NT2/D1 (cell line): ENCODE measurements around the gene CD52.

Experiments
- DNase-seq: peaks from one replicate; pipeline ENCODE4 v3.0.0-alpha.2; 2011; ENCODE audit warnings: low read depth, low spot score
- H3K27me3 ChIP-seq: 2 replicates; pipeline ENCODE4 v1.6.0; 2011; ENCODE audit warnings: mild to moderate bottlenecking; ENCODE audit not compliant: insufficient read length, insufficient read depth
- H3K36me3 ChIP-seq: 2 replicates; pipeline ENCODE4 v1.6.1; 2011; ENCODE audit warnings: mild to moderate bottlenecking, low read length, mixed read lengths; ENCODE audit not compliant: insufficient read depth, insufficient read length
- H3K4me1 ChIP-seq: 2 replicates; pipeline ENCODE4 v1.5.1; 2011; ENCODE audit not compliant: insufficient read depth, insufficient read length
- H3K4me3 ChIP-seq: 2 replicates; pipeline ENCODE4 v1.5.1; 2011; ENCODE audit warnings: low read depth; ENCODE audit not compliant: insufficient read length
- H3K9ac ChIP-seq: 2 replicates; pipeline ENCODE4 v1.6.0; 2011; ENCODE audit warnings: low read depth; ENCODE audit not compliant: insufficient read length
- H3K9me3 ChIP-seq: 2 replicates; pipeline ENCODE4 v1.5.1; 2011; ENCODE audit warnings: mild to moderate bottlenecking, low read length; ENCODE audit not compliant: insufficient read depth
- SUZ12 ChIP-seq: IDR thresholded peaks from 2 replicates; pipeline ENCODE4 v1.6.1; 2011; ENCODE audit not compliant: insufficient read length, insufficient read depth; ENCODE audit errors: extremely low read depth
- YY1 ChIP-seq: IDR thresholded peaks from 2 replicates; pipeline ENCODE4 v1.6.1; 2011; ENCODE audit not compliant: insufficient read length, insufficient read depth
- ZNF274 ChIP-seq: IDR thresholded peaks from 2 replicates; pipeline ENCODE4 v1.6.1; 2011; ENCODE audit warnings: mild to moderate bottlenecking, low read depth, low read length

The CD52 gene, protein sequence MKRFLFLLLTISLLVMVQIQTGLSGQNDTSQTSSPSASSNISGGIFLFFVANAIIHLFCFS

DNA sequence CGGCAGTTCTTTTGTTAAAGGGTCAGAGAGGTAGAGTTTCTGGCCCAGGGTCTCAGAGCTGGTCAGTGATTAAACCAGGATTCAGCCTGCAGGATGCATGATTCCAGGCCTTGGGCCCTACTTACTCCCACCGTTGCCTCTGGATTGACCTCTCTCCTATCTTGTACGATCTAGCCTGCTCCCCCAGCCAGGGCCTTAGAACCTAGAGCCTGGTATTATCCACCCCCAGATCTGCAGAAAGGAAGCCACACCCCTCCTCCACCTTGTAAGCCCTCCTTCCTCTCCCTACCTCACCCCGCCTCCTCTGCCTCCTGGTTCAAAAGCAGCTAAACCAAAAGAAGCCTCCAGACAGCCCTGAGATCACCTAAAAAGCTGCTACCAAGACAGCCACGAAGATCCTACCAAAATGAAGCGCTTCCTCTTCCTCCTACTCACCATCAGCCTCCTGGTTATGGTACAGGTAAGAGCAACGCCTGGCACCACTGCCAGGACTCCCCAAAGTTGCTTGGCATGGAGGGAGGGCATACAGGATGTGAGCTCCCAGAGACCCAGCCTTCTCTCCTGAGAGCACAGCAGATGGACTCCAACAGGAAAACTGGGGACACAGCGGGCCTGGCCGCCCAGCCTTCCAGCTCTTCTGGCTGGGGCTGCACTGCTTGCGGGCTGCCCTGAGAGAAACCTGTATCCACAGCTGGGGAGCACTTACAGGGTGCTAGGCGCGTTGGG lies at the start of gene CD52:
Gene CD52 (plus strand): TSS at position 347 of the 726 bp plus-strand sequence. CDS start 60 bp downstream, at position 407.
- H3K9me3 ChIP-seq, result no peaks in the 10 kb centered on the region
- H3K27me3 ChIP-seq, result no peaks in the 10 kb centered on the region
- no peak for TF ChIP-seq SUZ12
- no peak for TF ChIP-seq ZNF274
- TF ChIP-seq YY1, result no peak
- no peak for DNase-seq
- peaks cover 12% of the 10 kb centered on the region for H3K36me3 ChIP-seq
- H3K4me1 ChIP-seq, result peaks cover 30% of the 10 kb centered on the region
- peak within 1 kb of the TSS; percentile 68 for H3K9ac ChIP-seq
- H3K4me3 ChIP-seq, result peak within 1 kb of the TSS; percentile 0

DNA sequence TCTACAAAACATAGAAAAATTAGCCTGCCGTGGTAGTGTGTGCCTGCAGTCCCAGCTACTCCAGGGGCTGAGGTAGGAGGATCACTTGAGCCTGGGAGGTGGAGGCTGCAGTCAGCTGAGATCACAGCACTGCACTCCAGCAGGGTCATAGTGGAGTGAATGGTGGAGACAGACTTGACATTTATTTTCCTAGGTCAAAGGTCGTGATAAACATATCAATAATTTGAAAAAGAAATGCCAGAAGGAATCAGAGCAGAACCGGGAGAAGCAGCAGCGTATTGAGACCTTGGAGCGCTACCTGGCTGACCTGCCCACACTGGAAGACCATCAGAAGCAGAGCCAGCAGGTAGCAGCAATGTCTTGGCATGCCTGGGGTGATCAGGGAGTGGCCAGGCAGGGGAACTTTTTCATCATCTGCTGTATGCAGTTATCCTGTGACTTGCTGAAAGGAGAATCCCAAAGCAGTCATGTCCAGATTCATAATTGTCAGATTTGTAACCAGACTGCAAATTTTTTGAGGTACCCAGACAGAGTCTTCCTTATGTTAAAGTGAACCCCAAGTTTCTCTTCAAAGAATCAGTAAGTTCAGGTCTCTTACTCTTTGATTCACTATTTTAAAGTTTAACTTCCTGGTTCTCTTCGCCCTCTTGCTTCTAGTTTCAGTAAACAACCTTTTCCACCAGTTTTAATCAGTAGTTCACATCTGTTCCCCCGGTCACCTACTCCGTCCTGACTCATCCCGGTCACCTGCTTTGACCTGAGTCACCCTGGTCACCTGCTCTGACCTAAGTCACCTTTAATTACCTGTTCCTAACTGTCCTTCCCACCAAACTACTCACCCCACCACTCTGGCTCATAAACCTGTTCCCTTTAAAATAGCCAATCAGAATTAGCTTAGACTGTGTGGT lies 49.2 kb upstream of the CD52 start:
- Histone ChIP-seq H3K36me3 (peaks cover 87% of the 10 kb centered on the region), H3K4me3 (no peak overlapping the region), H3K9me3 (peaks cover 26% of the 10 kb centered on the region), H3K27me3 (no peaks in the 10 kb centered on the region), H3K9ac (no peak overlapping the region), H3K4me1 (no peaks in the 10 kb centered on the region)
- no peak for DNase-seq
- TF ChIP-seq ZNF274 (no peak), SUZ12 (no peak), YY1 (no peak)

DNA sequence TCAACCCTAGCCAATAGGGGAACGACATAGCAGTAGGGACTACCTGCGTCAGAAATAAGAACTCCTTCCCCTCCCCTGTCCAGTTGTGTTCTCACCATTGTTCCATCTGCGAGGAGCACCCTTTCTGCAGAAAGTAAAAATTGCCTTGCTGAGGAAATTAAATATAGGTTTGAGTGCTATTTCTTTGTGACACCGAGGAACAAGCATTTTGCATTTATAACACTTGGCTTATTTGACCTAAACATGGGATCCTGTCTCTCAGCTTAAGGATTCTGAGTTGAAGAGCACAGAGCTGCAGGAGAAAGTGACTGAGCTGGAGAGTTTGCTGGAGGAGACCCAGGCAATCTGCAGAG lies 48.6 kb upstream of the CD52 start:
- Histone ChIP-seq H3K36me3 (peaks cover 85% of the 10 kb centered on the region), H3K27me3 (no peaks in the 10 kb centered on the region), H3K9me3 (peaks cover 26% of the 10 kb centered on the region), H3K4me1 (no peaks in the 10 kb centered on the region), H3K9ac (no peak overlapping the region), H3K4me3 (no peak overlapping the region)
- DNase-seq, result no peak
- TF ChIP-seq YY1, result no peak
- no peak for TF ChIP-seq ZNF274
- TF ChIP-seq SUZ12, result no peak

DNA sequence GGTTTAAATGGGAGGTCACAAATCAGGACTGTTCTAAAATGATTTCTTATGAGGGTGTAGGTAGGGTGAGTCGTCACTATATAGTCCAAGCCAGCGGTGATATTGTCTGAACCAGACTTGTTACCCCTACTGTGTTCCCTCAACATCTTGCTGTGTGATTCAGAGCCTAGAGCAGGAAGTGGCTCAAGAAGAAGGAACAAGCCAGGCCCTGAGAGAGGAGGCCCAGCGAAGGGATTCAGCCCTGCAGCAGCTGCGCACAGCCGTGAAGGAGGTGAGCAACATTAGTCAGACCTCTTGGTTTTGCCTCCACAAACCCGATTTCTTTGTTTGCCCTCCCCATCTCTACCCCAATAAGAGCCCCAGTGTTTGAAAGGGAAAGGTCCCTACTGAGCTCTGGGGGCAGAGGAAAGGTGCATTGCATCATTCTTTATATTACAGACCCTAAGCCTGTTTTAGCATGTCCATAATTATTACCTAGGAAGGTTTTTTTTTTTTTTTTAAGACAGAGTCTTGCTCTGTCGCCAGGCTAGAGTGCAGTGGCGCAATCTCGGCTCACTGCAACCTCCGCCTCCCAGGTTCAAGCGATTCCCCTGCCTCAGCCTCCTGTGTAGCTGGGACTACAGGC lies 42.8 kb upstream of the CD52 start:
- DNase-seq, result no peak
- Histone ChIP-seq H3K4me3 (no peak overlapping the region), H3K9me3 (no peaks in the 10 kb centered on the region; the same call in 1 of the 2 replicates), H3K27me3 (no peaks in the 10 kb centered on the region), H3K9ac (no peak overlapping the region), H3K4me1 (peaks cover 19% of the 10 kb centered on the region), H3K36me3 (peaks cover 82% of the 10 kb centered on the region)
- TF ChIP-seq YY1, result no peak
- TF ChIP-seq ZNF274, result no peak
- no peak for TF ChIP-seq SUZ12

DNA sequence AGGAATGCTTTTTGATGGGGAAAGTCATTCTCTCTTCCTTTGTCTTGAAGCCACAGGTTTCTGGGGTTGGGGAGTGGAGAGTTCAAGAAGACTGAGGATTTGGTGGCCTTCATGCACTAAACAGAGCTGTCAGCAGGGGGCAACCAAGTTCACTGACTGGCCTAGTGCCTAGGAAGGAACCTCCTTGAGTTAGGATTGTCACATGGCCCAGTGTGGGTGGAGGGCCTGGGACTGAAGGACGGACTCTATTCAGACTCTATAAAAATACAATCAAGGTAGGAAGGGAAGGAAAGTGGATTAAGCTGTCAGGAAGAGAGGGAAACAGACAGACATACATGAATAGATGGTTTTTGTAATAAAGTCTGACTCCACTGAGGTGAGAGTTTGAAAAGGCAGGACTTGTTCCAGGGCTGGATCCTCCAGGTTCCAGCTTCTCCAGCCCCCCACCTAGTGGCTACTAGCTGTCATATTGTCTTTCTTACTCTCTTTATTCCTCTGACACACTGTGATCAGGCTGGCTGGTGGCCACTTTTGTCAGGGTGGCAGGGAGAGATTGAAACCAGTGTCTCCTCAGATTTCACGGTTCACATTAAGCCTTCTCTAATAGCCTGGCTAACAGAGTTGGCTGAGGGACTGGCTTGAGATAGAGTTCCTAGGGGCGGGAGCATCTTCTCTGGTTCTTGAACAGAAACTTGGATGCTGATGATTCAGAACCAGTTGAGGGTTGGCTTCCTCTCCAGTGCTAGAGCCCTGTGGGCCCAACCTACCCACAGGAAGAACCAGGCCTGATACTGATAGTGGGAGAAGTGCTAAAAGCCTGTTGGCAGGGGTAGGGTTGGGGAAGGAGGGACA lies 42.0 kb upstream of the CD52 start:
- no peak overlapping the region for H3K4me3 ChIP-seq
- peak; percentile 94 for DNase-seq
- H3K9ac ChIP-seq, result no peak overlapping the region
- peaks cover 19% of the 10 kb centered on the region for H3K4me1 ChIP-seq
- no peaks in the 10 kb centered on the region for H3K9me3 ChIP-seq
- no peaks in the 10 kb centered on the region for H3K27me3 ChIP-seq
- TF ChIP-seq SUZ12 (no peak), YY1 (no peak), ZNF274 (no peak)
- H3K36me3 ChIP-seq, result peaks cover 74% of the 10 kb centered on the region

DNA sequence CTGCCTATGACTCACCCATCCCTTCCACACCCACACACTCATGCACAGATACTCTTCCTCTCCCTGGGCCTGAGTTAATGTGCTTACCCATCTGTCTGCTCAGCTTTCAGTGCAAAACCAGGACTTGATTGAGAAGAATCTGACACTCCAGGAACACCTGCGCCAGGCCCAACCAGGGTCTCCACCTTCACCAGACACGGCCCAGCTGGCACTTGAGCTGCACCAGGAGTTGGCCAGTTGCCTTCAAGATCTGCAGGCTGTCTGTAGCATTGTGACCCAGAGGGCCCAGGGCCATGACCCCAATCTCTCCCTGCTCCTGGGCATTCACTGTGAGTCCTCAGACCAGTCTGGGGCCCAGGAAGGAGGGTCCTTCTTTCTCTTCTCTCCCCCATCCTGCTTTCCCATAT lies 41.3 kb upstream of the CD52 start:
- Histone ChIP-seq H3K27me3 (no peaks in the 10 kb centered on the region), H3K36me3 (peaks cover 74% of the 10 kb centered on the region), H3K9ac (no peak overlapping the region), H3K4me1 (peaks cover 25% of the 10 kb centered on the region), H3K9me3 (no peaks in the 10 kb centered on the region), H3K4me3 (no peak overlapping the region)
- DNase-seq, result no peak
- TF ChIP-seq ZNF274 (no peak), SUZ12 (no peak)
